ENCODE data around the gene MINK1.

Gene MINK1

DNA sequence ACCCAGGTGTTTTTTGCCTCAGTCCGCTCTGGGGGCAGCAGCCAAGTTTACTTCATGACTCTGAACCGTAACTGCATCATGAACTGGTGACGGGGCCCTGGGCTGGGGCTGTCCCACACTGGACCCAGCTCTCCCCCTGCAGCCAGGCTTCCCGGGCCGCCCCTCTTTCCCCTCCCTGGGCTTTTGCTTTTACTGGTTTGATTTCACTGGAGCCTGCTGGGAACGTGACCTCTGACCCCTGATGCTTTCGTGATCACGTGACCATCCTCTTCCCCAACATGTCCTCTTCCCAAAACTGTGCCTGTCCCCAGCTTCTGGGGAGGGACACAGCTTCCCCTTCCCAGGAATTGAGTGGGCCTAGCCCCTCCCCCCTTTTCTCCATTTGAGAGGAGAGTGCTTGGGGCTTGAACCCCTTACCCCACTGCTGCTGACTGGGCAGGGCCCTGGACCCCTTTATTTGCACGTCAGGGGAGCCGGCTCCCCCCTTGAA, 64.1 kb downstream of the MINK1 start:
- TF ChIP-seq, protein P1, sequence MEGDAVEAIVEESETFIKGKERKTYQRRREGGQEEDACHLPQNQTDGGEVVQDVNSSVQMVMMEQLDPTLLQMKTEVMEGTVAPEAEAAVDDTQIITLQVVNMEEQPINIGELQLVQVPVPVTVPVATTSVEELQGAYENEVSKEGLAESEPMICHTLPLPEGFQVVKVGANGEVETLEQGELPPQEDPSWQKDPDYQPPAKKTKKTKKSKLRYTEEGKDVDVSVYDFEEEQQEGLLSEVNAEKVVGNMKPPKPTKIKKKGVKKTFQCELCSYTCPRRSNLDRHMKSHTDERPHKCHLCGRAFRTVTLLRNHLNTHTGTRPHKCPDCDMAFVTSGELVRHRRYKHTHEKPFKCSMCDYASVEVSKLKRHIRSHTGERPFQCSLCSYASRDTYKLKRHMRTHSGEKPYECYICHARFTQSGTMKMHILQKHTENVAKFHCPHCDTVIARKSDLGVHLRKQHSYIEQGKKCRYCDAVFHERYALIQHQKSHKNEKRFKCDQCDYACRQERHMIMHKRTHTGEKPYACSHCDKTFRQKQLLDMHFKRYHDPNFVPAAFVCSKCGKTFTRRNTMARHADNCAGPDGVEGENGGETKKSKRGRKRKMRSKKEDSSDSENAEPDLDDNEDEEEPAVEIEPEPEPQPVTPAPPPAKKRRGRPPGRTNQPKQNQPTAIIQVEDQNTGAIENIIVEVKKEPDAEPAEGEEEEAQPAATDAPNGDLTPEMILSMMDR (conservative IDR thresholded peaks at IDR 0.05; ENCODE audit: control insufficient read depth, insufficient read depth, low read depth, low read length), result no peak
- H3K4me3 ChIP-seq (ENCODE audit: control insufficient read depth, low read depth, low read length), result no peak overlapping the region
- no peak for DNase-seq (ENCODE audit: low read depth)

DNA sequence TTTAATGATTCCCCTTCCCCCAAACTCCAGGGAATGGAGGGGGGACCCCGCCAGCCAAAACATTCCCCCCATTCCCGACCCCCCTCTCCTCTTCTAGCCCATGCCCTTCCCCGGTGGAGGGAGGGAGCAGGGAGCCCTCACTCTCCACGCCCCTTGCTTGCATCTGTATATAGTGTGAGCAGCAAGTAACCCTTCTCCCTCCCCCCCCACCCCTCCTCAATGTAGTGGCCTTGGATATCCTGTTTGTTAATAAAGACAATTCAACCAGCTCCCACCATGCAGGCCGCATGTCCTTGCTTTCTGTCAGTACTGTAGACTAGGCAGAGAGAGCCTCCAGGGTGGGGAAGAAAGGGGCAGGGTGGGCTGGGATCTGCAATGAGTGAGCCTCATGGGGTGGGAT, 64.6 kb downstream of the MINK1 start:
- H3K4me3 ChIP-seq (ENCODE audit: control insufficient read depth, low read depth, low read length), result no peak overlapping the region
- TF ChIP-seq, protein P1 (conservative IDR thresholded peaks at IDR 0.05; ENCODE audit: control insufficient read depth, insufficient read depth, low read depth, low read length), result no peak
- DNase-seq (ENCODE audit: low read depth), result no peak

DNA sequence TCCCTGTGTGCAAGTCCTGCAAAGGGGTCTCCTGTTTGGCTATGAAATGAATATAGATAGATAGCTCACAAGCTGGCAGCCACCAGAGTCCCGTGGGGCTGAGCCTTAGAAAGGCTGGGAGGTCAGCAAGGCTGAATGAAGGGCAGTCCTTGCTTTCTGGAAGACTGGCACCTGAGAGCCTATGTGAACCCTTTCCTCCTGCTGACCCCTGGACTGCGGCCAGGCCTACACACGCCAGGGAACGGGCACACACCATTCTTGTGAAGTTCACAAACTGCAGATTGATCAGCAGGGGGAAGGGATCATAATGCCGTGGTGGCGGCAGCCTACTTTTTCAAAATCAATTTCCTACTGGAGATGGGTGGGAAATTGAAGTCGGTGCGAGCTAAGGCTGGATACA, 65.2 kb downstream of the MINK1 start:
- TF ChIP-seq, protein P1 (conservative IDR thresholded peaks at IDR 0.05; ENCODE audit: control insufficient read depth, insufficient read depth, low read depth, low read length), result no peak
- no peak overlapping the region for H3K4me3 ChIP-seq (ENCODE audit: control insufficient read depth, low read depth, low read length)
- no peak for DNase-seq (ENCODE audit: low read depth)

DNA sequence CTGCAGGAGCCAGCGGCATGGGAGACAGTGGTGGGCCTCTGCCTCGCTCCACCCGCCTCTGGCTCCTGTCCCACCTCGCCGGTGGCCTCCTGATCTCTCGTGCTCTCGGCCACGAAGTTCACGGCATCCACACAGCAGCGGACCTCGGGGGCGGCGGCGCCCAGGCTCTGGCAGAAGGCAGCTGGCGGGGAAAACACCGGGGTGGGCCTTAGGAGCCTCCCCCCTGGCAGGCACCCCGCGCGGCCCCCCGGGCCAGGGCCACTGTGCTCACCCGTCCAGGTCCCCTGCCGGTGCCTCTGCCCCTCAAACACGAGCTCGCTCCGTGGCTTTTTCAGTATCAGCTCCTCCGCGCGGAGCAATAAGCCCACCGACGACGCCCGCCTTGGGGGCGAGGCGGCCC, 65.8 kb downstream of the MINK1 start:
- TF ChIP-seq, protein P1 (conservative IDR thresholded peaks at IDR 0.05; ENCODE audit: control insufficient read depth, insufficient read depth, low read depth, low read length), result no peak
- peak overlapping the region; percentile 51 for H3K4me3 ChIP-seq (ENCODE audit: control insufficient read depth, low read depth, low read length)
- no peak for DNase-seq (ENCODE audit: low read depth)

DNA sequence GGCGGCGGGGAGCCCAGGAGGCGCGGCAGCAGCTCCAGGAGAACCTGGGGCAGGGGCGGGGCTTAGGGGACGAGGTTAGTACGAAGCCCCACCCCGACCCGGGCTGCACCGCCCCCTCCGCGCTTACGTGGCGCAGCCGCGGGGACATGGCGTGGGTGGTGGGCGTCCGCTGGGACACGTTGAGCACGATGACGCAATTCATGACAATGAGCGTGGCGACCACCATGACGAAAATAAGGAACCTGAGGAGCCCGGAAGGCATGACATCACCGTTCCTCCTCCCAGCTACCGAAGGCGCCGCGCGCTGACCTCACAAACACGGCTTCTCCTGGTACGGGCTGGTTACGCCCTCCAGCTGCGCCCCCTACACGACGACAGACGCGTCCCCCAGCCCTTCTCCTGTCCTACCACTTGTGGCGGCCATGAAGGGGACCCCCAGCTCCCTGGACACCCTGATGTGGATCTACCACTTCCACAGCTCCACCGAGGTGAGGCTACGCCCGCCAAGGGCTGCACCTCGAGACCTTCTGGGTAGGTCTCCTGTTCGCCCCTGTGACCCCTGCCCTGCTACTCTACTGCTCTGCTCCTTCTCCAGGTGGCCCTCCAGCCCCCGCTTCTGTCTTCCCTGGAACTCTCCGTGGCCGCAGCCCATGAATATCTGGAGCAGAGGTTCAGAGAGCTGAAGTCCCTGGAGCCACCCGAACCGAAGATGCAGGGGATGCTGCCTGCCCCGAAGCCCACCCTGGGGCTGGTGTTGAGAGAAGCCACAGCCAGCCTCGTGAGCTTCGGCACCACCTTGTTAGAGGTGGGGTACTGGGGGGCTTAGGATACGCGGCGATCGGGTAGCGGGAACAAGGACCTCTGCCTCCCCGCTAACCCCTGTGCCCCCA, 66.4 kb downstream of the MINK1 start, which contains the start of gene C17orf107:
Gene C17orf107, plus strand, starts transcription at position 196 of the 890 bp plus-strand sequence. Its CDS starts 227 bp downstream, at position 423.
- peak within 1 kb of the TSS; percentile 51 for H3K4me3 ChIP-seq (ENCODE audit: control insufficient read depth, low read depth, low read length)
- TF ChIP-seq, protein P1 (conservative IDR thresholded peaks at IDR 0.05; ENCODE audit: control insufficient read depth, insufficient read depth, low read depth, low read length), result no peak
- DNase-seq (ENCODE audit: low read depth), result peak; percentile 93

DNA sequence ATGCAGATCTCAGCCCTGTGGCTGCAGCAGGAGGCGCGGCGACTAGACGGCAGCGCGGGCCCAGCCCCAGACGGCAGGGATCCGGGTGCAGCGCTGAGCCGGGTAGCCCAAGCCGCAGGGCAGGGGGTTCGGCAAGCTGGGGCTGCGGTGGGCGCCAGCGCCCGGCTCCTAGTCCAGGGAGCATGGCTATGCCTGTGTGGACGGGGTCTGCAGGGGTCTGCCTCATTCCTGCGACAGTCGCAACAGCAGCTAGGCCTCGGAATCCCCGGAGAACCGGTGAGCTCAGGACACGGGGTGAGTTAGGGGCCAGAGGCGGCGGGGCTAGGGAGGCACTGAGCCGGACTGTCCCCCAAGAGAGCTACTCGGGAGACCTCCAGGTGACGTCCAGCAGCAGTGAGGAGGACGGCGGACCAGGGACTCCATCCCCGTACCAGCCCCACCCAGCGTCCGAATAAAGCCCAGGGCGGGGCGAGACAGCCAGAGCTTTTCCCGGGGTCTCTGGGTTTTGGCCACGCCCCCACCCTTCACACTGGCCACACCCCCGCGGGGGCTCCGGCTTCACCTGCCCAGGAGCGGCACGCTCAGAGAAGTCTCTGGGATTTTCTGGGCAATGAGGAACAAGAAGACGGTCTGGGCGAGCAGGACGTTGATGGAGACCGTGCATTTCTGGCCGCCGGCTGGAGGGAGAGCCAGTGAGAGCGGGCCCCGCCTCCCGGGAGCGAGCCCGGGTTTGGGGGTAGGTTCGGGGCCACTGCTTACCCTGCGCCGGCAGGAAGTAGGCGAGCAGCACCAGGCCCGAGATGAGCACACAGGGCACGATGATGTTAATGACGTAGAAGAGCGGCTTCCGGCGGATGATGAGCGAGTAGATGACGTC, 67.3 kb downstream of the MINK1 start:
- H3K4me3 ChIP-seq (ENCODE audit: control insufficient read depth, low read depth, low read length), result no peak overlapping the region
- DNase-seq (ENCODE audit: low read depth), result no peak
- TF ChIP-seq, protein P1 (conservative IDR thresholded peaks at IDR 0.05; ENCODE audit: control insufficient read depth, insufficient read depth, low read depth, low read length), result no peak
